HG03521 (cell line): ENCODE measurements around the gene CYB561.
"Not testable (repeated sequence)": the region's sequence is repeated elsewhere in the genome, so short reads cannot be mapped to it uniquely, and the experiment has no call there.

Source experiments
- ATAC-seq: cut with Tn5 transposase; IDR thresholded peaks from one replicate; pipeline ENCODE4 v1.9.1; 2021; ENCODE audit warnings: mild to moderate bottlenecking, moderate library complexity; ENCODE audit not compliant: unreplicated experiment

The CYB561 gene

GRCh38 chr17:63479495-63480184, 33.5 kb upstream of the CYB561 start:
- ATAC-seq = no peak

GRCh38 chr17:63478814-63479494, 32.8 kb upstream of the CYB561 start:
- ATAC-seq = peak; percentile 59

DNA sequence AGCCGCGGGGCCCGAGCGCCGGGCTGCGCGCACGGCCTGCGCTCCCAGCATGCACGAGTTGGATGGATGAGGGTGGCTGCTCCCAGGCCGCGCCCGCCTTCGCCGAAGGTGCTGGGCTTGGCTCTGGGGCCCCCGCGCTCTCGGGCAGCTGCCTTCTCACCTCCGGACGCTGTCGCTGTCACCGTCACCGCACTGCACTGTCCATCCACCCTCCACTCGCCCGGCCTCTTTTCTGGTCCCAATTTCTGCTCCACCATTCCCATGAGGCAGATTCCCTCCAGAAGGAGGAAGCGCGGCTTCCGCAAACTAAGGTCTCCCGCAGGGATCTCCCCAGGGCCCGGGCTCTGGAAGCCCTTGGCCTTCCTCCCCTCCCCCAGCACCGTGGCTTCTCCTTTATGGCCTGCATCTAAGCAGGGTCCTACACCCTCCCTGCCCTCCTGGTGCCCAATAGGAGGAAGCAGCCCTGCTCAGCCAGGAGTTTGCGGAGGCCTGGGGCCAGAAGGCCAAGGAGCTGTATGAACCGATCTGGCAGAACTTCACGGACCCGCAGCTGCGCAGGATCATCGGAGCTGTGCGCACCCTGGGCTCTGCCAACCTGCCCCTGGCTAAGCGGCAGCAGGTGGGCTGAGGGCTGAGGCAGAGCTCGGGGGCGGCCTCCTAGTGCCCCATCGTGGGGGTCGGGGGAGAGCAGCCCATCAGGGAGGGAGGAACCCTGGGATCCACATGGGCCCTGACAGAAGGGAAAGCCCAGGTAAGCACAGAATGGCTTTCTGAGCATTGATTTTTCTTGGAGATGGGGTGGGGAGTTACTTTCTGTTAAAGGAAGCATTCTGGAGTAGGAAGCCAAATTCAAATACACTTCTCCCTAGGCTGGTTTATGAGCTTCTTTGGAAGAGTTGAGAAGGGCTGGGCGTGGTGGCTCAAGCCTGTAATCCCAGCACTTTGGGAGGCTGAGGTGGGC, 31.7 kb upstream of the CYB561 start:
- ATAC-seq = no peak

DNA sequence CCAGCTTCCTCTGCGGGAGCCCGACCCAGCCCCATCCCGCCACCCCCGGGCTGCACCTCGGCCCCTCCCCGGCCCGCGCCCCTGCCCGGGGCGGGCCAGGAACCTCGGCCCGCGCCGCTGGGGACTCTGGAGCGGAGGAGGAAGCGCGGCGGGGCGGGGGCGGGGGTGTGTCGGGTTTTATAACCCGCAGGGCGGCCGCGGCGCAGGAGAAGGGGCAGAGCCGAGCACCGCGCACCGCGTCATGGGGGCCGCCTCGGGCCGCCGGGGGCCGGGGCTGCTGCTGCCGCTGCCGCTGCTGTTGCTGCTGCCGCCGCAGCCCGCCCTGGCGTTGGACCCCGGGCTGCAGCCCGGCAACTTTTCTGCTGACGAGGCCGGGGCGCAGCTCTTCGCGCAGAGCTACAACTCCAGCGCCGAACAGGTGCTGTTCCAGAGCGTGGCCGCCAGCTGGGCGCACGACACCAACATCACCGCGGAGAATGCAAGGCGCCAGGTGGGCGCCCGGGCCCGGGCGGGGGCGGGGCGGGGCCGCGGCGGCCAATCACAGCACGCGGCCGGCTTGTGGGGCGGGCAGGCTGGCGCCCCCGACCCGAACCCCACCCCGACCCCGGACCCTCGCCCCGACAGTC, 30.9 kb upstream of the CYB561 start, which contains the start of gene ACE:
TSS of gene ACE (plus strand) at position 208 of the 626 bp plus-strand sequence. CDS start at position 242, 34 bp downstream.
- ATAC-seq = no peak

GRCh38 chr17:63476459-63476853, 30.4 kb upstream of the CYB561 start:
- ATAC-seq = no peak

DNA sequence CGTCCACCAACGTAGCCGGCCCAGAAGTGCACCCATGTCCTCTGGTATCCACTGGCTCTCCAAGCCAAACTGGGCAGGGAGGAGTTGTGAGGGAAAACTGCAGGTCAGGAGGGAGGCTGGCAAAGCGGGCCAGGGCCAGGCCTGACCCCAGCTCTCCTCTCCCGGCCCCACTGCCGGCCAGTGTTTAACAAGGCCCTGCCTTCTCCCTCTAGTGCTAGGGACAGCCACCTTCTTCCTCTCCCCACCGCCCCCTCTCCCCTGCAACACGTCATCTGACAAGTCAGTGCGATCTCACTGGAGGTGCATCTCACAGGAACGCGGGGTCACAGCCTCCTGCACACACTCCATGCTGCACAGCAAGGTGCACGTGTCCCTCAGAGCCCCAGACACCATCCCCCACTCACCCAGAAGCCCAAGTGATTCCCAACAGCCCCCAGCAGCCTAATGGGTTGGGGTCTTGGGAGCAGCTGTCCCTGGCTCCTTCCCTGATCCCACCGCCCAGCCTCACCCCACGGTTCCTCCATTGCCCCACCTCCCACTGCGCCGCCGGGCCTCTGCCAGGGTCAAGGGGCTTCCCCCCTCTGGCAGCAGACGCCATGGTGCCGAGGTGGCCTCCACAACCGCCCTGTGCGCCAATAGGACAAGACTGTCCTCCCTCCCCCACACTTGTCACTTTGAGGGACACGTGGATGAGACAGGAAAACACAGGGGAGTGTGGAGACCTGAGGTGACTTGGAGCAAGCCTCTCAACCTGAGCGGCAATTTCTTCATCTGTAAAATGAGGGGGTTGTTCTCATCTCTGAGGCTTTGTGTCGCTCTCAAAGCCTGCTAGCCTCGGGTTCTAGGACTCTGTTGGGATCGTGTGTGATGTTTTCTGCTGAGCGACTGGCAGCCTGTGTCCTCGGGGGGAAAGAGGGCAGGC, 29.6 kb upstream of the CYB561 start:
- ATAC-seq = no peak

- no peak for ATAC-seq
These were observed 28.7 kb upstream of the CYB561 start for GRCh38 chr17:63474586-63475460.

GRCh38 chr17:63474174-63474573, 28.1 kb upstream of the CYB561 start:
- no peak for ATAC-seq

DNA sequence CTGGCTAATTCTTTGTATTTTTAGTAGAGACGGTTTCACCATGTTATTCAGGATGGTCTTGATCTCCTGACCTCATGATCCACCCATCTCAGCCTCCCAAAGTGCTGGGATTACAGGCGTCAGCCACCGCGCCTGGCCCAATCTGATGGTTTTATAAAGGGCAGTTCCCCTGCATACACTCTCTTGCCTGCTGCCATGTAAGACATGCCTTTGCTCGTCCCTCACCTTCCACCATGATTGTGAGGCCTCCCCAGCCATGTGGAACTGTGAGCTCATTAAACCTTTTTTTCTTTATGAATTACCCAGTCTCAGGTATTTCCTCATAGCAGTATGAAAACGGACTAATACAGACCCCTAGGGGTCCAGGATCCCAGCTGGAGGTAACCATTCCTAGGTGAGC, 22.0 kb upstream of the CYB561 start:
- not testable (repeated sequence) for ATAC-seq

GRCh38 chr17:63464691-63465236, 18.7 kb upstream of the CYB561 start:
- ATAC-seq = no peak

- ATAC-seq = no peak
These were observed 17.7 kb upstream of the CYB561 start for GRCh38 chr17:63463771-63464170.

GRCh38 chr17:63460018-63460417, 13.9 kb upstream of the CYB561 start:
- no peak for ATAC-seq

- no peak for ATAC-seq
These were observed 12.4 kb upstream of the CYB561 start for GRCh38 chr17:63458478-63458877.

DNA sequence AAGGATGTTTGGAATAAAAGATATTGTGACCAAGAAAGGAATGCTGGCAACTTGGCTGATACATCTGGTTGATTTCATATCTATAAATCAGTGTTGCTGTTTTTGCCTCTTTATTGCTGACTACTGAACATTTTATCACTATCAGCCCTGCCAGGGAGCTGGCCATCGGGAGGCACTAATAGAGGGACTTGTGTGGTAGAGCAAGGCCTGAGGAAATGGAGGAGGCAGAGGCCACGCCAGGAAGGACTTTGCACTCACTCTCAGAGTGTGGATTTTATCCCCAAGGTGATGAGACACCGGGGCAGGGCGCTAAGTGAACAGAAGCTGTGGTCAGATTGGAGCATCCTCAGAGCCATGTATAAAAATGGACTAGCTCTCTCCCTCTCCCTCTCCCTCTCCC, 9.3 kb upstream of the CYB561 start:
- no peak for ATAC-seq

GRCh38 chr17:63454915-63455314, 8.8 kb upstream of the CYB561 start:
- no peak for ATAC-seq

GRCh38 chr17:63454357-63454756, 8.3 kb upstream of the CYB561 start:
- ATAC-seq = not testable (repeated sequence)

GRCh38 chr17:63452962-63453551, 7.0 kb upstream of the CYB561 start:
- ATAC-seq = no peak
